Loucy (cell line): ENCODE measurements around the gene IGFBP2.

Source experiments
- H2AFZ ChIP-seq: fragments of 200-600 bp; sonication (generic); 2 replicates; pipeline ENCODE4 v1.6.0; 2016; ENCODE audit warnings: antibody characterized with exemption, mild to moderate bottlenecking, low read length, moderate library complexity
- H3F3A ChIP-seq: fragments of 200-600 bp; 2 replicates; pipeline ENCODE4 v1.6.0; 2016; ENCODE audit warnings: antibody characterized with exemption, low read depth, mild to moderate bottlenecking
- H3K27me3 ChIP-seq: fragments of 200-600 bp; sonication (generic); 2 replicates; pipeline ENCODE4 v1.6.1; 2014; ENCODE audit warnings: low read length, mild to moderate bottlenecking; ENCODE audit not compliant: insufficient read depth, poor library complexity, severe bottlenecking
- H3K36me3 ChIP-seq: fragments of 200-600 bp; sonication (generic); 2 replicates; pipeline ENCODE4 v1.6.1; 2016; ENCODE audit warnings: low read length; ENCODE audit not compliant: insufficient read depth
- H3K4me1 ChIP-seq: fragments of 200-600 bp; sonication (generic); 2 replicates; pipeline ENCODE4 v1.5.1; 2014; ENCODE audit warnings: low read length, mild to moderate bottlenecking; ENCODE audit not compliant: insufficient read depth, poor library complexity, severe bottlenecking
- H3K4me2 ChIP-seq: fragments of 200-600 bp; sonication (generic); 2 replicates; pipeline ENCODE4 v1.6.0; 2014; ENCODE audit warnings: antibody characterized with exemption, low read length, low read depth, mild to moderate bottlenecking; ENCODE audit not compliant: poor library complexity, severe bottlenecking
- H3K4me3 ChIP-seq: fragments of 200-600 bp; sonication (generic); 2 replicates; pipeline ENCODE4 v1.5.1; 2014; ENCODE audit warnings: low read length, mild to moderate bottlenecking, mixed read lengths; ENCODE audit not compliant: poor library complexity, severe bottlenecking
- H3K79me2 ChIP-seq: fragments of 200-600 bp; sonication (generic); 2 replicates; pipeline ENCODE4 v1.6.1; 2014; ENCODE audit warnings: low read length; ENCODE audit not compliant: insufficient read depth
- H3K9ac ChIP-seq: fragments of 200-600 bp; sonication (generic); 2 replicates; pipeline ENCODE4 v1.6.0; 2014; ENCODE audit warnings: mild to moderate bottlenecking, low read depth, low read length, moderate library complexity; ENCODE audit not compliant: poor library complexity, severe bottlenecking
- H3K9me2 ChIP-seq: fragments of 200-600 bp; sonication (generic); replicated peaks from 2 replicates; pipeline ENCODE4 v1.6.1; 2016; ENCODE audit warnings: low read depth, low read length, mixed read lengths
- H3K9me3 ChIP-seq: fragments of 200-600 bp; sonication (generic); 2 replicates; pipeline ENCODE4 v1.6.1; 2014; ENCODE audit warnings: mild to moderate bottlenecking, antibody characterized with exemption, low read length, low read depth; ENCODE audit not compliant: insufficient read depth
- H4K20me1 ChIP-seq: fragments of 200-600 bp; sonication (generic); 2 replicates; pipeline ENCODE4 v1.6.0; 2014; ENCODE audit warnings: antibody characterized with exemption, low read length, mild to moderate bottlenecking; ENCODE audit not compliant: insufficient read depth, poor library complexity, severe bottlenecking
- EZH2phosphoT487 ChIP-seq: fragments of 200-600 bp; IDR thresholded peaks from 2 replicates; pipeline ENCODE4 v1.6.1; 2018; ENCODE audit warnings: antibody characterized with exemption, mild to moderate bottlenecking, moderate library complexity, borderline replicate concordance
- TF ChIP-seq, protein P1 (sequence below): fragments of 200-600 bp; sonication (generic); conservative IDR thresholded peaks from 2 replicates; pipeline ENCODE4 v1.5.1; 2014; ENCODE audit warnings: mild to moderate bottlenecking, antibody characterized with exemption, low read length

IGFBP2 gene

DNA sequence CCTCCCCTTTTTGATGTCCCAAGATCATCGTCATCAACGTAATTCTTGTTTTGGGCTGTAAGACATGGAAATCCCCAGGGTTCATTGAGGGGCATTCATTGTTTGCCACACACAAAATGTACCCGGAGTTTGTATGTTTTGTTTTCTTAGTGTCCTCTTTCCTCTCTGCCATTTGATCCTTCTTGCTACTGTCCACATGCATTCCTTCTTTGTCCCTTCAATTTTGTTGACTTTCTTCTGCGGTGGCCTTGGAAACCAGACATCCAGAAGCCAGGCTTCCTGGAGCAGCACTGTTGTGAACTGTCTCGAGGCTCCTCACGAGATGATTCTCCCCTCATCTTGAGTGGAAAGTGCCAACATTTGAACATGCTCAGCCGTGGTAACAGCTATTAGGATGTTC lies 24.8 kb downstream of the IGFBP2 start:
- TF ChIP-seq, protein P1, sequence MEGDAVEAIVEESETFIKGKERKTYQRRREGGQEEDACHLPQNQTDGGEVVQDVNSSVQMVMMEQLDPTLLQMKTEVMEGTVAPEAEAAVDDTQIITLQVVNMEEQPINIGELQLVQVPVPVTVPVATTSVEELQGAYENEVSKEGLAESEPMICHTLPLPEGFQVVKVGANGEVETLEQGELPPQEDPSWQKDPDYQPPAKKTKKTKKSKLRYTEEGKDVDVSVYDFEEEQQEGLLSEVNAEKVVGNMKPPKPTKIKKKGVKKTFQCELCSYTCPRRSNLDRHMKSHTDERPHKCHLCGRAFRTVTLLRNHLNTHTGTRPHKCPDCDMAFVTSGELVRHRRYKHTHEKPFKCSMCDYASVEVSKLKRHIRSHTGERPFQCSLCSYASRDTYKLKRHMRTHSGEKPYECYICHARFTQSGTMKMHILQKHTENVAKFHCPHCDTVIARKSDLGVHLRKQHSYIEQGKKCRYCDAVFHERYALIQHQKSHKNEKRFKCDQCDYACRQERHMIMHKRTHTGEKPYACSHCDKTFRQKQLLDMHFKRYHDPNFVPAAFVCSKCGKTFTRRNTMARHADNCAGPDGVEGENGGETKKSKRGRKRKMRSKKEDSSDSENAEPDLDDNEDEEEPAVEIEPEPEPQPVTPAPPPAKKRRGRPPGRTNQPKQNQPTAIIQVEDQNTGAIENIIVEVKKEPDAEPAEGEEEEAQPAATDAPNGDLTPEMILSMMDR: no peak
- TF ChIP-seq EZH2phosphoT487: no peak
- Histone ChIP-seq H4K20me1 (peaks cover 78% of the 10 kb centered on the region), H3K4me1 (peaks cover 13% of the 10 kb centered on the region), H3K4me3 (no peak overlapping the region), H3K9me2 (no peaks in the 10 kb centered on the region), H3K4me2 (no peak overlapping the region), H3K36me3 (peaks cover 90% of the 10 kb centered on the region; the same call in 1 of the 2 replicates), H3K27me3 (no peaks in the 10 kb centered on the region), H2AFZ (no peak overlapping the region), H3K79me2 (peaks cover 73% of the 10 kb centered on the region), H3K9me3 (no peaks in the 10 kb centered on the region), H3F3A (no peaks in the 10 kb centered on the region), H3K9ac (no peak overlapping the region)

DNA sequence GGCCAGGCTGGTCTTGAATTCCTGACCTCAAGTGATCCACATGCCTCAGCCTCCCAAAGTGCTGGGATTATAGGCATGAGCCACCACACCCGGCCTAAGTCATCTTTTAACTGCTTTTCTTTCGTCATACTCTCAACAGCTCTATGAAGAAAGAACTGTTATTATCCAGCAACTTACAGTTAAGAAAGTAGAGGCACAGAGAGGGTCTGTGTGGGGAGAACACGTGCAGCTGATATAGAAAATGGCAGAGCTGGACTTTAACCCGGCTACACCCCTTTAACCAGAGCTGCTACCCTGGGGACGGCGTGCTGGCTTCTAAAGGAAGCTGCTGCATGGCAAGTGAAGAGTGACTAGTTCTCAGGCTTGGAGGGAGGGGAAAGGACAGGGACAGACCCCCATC lies 25.5 kb downstream of the IGFBP2 start:
- Histone ChIP-seq H3K36me3 (peaks cover 92% of the 10 kb centered on the region; the same call in 1 of the 2 replicates), H2AFZ (no peak overlapping the region), H3K4me2 (no peak overlapping the region), H3K27me3 (no peaks in the 10 kb centered on the region), H3K9ac (no peak overlapping the region), H3K9me3 (no peaks in the 10 kb centered on the region), H3F3A (no peaks in the 10 kb centered on the region), H3K9me2 (no peaks in the 10 kb centered on the region), H3K4me1 (peaks cover 6% of the 10 kb centered on the region), H3K4me3 (no peak overlapping the region), H4K20me1 (peaks cover 70% of the 10 kb centered on the region), H3K79me2 (peaks cover 65% of the 10 kb centered on the region)
- TF ChIP-seq, protein P1: no peak
- TF ChIP-seq EZH2phosphoT487: no peak

DNA sequence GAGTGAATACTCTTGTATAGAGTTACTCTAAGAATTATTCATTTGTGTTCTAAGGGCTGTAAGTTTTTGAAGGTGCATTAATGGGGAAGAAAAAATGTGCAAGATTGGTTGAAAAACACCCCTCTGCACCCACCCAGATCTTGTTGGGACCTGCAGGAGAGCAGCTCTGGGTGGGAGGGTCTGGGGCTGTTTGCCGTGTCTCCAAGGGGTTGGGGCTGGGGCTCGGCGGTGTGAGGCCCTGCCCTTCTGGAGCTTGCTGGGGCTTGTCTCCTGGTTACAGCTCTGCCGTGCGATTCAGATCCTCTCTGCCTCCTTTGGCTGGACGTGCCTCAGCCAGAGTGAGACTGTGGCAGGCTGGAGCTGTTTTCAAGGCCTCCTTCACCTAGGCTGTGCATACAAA lies 26.1 kb downstream of the IGFBP2 start:
- no peak overlapping the region for H3K9ac ChIP-seq
- no peak overlapping the region for H3K4me3 ChIP-seq
- H3K9me3 ChIP-seq: no peaks in the 10 kb centered on the region
- H3K27me3 ChIP-seq: no peaks in the 10 kb centered on the region
- H3K79me2 ChIP-seq: peaks cover 60% of the 10 kb centered on the region
- no peak for TF ChIP-seq EZH2phosphoT487
- TF ChIP-seq, protein P1: no peak
- peaks cover 93% of the 10 kb centered on the region; the same call in 1 of the 2 replicates for H3K36me3 ChIP-seq
- H2AFZ ChIP-seq: no peak overlapping the region
- peaks cover 2% of the 10 kb centered on the region for H3K4me1 ChIP-seq
- H3K9me2 ChIP-seq: no peaks in the 10 kb centered on the region
- H3F3A ChIP-seq: no peaks in the 10 kb centered on the region
- H4K20me1 ChIP-seq: peaks cover 66% of the 10 kb centered on the region
- H3K4me2 ChIP-seq: no peak overlapping the region
